Measurements from ENCODE around the gene RNASE9.

GRCh38 chr14:20560961-20561360, at the start of gene RNASE9:
- TF ChIP-seq CTCF (IDR thresholded peaks at IDR 0.05 in 4 of 5, conservative IDR thresholded peaks at IDR 0.05 in 1 of 5) = no peak
- no peak for TF ChIP-seq POLR2A (IDR thresholded peaks at IDR 0.05)
